ENCODE data around the gene NUDT3.
A peak's percentile ranks its signal among the peaks of the same experiment; 100 is the strongest.
"Not testable (repeated sequence)": the region's sequence is repeated elsewhere in the genome, so short reads cannot be mapped to it uniquely, and the experiment has no call there.

The NUDT3 gene

DNA sequence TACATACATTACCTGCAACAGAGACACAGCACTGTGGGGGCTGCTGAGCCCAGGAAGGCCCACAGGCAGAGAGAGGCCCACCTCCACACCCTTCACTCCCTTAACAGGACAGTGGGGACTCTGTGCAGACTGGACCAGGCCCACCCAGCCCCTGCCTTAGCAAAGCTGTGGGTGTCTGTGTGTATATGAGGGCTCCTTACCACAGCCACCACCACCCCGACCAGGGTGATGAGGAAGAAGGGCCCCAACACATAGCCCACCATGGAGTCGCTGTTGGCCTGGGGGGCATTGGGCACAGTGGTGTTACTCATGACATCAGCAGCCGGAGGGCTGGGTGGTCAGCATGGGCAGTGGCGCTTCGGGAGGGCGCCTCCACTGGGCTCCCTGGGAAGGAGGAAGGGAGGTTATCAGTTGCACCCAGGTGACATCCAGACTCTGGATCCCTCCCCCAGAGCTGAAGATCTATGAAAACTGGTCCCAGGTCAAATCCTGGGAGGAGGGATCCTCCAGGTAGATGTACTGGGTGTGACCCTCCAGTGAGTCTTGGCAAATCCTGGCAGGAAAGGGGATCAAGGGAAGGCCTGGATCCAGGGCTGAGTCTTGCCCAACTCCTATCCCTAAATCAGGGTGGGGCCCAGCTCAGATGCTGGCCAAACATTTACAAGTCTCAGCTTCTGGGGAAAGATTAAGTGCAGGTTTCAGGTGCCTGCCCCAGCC lies 144.8 kb downstream of the NUDT3 start:
- TF ChIP-seq, protein P1, sequence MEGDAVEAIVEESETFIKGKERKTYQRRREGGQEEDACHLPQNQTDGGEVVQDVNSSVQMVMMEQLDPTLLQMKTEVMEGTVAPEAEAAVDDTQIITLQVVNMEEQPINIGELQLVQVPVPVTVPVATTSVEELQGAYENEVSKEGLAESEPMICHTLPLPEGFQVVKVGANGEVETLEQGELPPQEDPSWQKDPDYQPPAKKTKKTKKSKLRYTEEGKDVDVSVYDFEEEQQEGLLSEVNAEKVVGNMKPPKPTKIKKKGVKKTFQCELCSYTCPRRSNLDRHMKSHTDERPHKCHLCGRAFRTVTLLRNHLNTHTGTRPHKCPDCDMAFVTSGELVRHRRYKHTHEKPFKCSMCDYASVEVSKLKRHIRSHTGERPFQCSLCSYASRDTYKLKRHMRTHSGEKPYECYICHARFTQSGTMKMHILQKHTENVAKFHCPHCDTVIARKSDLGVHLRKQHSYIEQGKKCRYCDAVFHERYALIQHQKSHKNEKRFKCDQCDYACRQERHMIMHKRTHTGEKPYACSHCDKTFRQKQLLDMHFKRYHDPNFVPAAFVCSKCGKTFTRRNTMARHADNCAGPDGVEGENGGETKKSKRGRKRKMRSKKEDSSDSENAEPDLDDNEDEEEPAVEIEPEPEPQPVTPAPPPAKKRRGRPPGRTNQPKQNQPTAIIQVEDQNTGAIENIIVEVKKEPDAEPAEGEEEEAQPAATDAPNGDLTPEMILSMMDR (IDR thresholded peaks at IDR 0.05) = no peak
- H3K4me1 Mint-ChIP-seq = peaks cover 38% of the 10 kb centered on the region
- no peak for DNase-seq
- H3K9me3 Mint-ChIP-seq = peaks cover 4% of the 10 kb centered on the region
- peak overlapping the region; percentile 85 for H3K27ac Mint-ChIP-seq
- peaks cover 4% of the 10 kb centered on the region for H3K27me3 Mint-ChIP-seq (ENCODE audit: low read depth, poor library complexity)
- peak overlapping the region; percentile 88 for H3K4me3 Mint-ChIP-seq
- H3K36me3 Mint-ChIP-seq (ENCODE audit: low read depth) = peaks cover 15% of the 10 kb centered on the region

DNA sequence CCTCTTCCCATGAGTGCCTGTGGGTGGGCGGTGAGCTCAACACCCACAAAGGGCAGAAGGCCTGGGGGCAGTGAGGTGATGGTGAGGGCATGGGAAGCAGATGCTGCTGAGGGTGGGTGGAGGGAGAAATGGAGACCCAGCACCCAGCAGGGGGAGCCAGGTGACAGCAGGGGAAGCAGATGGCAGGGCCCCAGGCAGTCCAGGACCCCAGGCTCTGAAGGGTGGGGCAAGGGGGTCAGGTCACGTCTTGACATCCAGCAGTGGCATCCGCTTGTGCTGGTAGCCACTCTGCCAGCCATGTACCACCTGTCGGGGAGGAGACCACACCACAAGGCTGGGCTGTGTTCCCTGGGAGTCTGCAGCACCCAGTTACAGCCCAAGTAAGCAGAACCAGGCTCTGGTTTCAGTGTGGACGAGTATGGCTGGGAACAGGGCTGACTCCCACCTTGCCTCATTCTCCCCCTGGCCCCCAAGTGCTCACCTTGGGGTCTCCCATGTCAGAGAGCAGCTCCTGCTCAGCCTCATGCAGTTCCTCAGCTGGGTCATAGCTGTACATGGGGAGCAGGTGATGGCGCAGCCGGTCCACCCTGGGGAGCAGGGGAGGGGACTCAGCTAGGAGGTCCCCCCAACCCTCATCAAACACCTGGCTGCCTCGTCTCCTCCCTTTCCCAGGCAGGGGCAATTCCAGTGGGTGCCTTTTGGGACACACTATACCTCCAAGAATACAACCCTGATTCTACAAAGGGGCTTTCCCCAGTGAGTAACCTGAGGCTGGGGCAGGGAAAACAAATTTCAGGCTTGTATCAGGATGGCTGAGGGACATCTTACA lies 145.7 kb downstream of the NUDT3 start:
- Mint-ChIP-seq H3K9me3 (no peaks in the 10 kb centered on the region), H3K4me1 (peaks cover 47% of the 10 kb centered on the region), H3K4me3 (no peak overlapping the region), H3K36me3 (ENCODE audit: low read depth) (peaks cover 24% of the 10 kb centered on the region), H3K27ac (peak overlapping the region; percentile 89), H3K27me3 (ENCODE audit: low read depth, poor library complexity) (peaks cover 4% of the 10 kb centered on the region)
- peak; percentile 58 for DNase-seq
- TF ChIP-seq, protein P1 (IDR thresholded peaks at IDR 0.05) = peak; percentile 39

DNA sequence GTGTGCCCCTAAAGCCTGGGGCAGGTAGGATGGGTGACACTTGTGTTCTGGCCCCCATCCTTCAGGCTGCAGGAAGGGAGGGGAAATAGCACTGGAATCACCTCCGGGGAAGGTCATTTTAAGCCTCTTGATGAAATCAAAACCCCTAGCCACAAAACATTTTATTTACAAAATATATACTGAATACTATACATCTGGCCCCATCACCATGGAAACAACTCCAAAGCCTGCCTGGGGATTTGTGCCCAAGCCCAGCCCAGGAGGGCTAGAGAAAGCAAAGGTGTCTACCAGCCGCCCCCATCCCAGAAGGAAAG lies 146.3 kb downstream of the NUDT3 start:
- peaks cover 52% of the 10 kb centered on the region for H3K4me1 Mint-ChIP-seq
- TF ChIP-seq, protein P1 (IDR thresholded peaks at IDR 0.05) = no peak
- no peaks in the 10 kb centered on the region for H3K9me3 Mint-ChIP-seq
- no peak for DNase-seq
- H3K36me3 Mint-ChIP-seq (ENCODE audit: low read depth) = peaks cover 30% of the 10 kb centered on the region
- H3K27me3 Mint-ChIP-seq (ENCODE audit: low read depth, poor library complexity) = peaks cover under 1% of the 10 kb centered on the region
- peak overlapping the region; percentile 71 for H3K27ac Mint-ChIP-seq
- no peak overlapping the region for H3K4me3 Mint-ChIP-seq

DNA sequence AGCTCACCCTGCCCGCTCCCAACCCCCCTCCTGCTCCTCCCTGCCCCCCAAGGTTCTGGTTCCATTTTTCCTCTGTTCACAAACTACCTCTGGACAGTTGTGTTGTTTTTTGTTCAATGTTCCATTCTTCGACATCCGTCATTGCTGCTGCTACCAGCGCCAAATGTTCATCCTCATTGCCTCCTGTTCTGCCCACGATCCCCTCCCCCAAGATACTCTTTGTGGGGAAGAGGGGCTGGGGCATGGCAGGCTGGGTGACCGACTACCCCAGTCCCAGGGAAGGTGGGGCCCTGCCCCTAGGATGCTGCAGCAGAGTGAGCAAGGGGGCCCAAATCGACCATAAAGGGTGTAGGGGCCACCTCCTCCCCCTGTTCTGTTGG lies 146.7 kb downstream of the NUDT3 start:
- Mint-ChIP-seq H3K4me1 (peaks cover 57% of the 10 kb centered on the region), H3K36me3 (ENCODE audit: low read depth) (peaks cover 34% of the 10 kb centered on the region)

DNA sequence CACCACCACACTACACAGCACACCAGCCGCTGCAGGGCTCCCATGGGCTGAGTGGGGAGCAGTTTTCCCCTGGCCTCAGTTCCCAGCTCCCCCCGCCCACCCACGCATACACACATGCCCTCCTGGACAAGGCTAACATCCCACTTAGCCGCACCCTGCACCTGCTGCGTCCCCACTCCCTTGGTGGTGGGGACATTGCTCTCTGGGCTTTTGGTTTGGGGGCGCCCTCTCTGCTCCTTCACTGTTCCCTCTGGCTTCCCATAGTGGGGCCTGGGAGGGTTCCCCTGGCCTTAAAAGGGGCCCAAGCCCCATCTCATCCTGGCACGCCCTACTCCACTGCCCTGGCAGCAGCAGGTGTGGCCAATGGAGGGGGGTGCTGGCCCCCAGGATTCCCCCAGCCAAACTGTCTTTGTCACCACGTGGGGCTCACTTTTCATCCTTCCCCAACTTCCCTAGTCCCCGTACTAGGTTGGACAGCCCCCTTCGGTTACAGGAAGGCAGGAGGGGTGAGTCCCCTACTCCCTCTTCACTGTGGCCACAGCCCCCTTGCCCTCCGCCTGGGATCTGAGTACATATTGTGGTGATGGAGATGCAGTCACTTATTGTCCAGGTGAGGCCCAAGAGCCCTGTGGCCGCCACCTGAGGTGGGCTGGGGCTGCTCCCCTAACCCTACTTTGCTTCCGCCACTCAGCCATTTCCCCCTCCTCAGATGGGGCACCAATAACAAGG lies 147.3 kb downstream of the NUDT3 start:
- not testable (repeated sequence) for H3K27me3 Mint-ChIP-seq (ENCODE audit: low read depth, poor library complexity); H3K4me3 Mint-ChIP-seq; H3K9me3 Mint-ChIP-seq; DNase-seq
- H3K36me3 Mint-ChIP-seq (ENCODE audit: low read depth) = peaks cover 40% of the 10 kb centered on the region
- H3K4me1 Mint-ChIP-seq = peaks cover 62% of the 10 kb centered on the region
- peak overlapping the region; percentile 46 for H3K27ac Mint-ChIP-seq

More for the DNA sequence above, 146.7 kb downstream of the NUDT3 start:
- H3K9me3 Mint-ChIP-seq; H3K27me3 Mint-ChIP-seq (ENCODE audit: low read depth, poor library complexity); DNase-seq; H3K4me3 Mint-ChIP-seq: not testable (repeated sequence)
- H3K27ac Mint-ChIP-seq = peak overlapping the region; percentile 46

DNA sequence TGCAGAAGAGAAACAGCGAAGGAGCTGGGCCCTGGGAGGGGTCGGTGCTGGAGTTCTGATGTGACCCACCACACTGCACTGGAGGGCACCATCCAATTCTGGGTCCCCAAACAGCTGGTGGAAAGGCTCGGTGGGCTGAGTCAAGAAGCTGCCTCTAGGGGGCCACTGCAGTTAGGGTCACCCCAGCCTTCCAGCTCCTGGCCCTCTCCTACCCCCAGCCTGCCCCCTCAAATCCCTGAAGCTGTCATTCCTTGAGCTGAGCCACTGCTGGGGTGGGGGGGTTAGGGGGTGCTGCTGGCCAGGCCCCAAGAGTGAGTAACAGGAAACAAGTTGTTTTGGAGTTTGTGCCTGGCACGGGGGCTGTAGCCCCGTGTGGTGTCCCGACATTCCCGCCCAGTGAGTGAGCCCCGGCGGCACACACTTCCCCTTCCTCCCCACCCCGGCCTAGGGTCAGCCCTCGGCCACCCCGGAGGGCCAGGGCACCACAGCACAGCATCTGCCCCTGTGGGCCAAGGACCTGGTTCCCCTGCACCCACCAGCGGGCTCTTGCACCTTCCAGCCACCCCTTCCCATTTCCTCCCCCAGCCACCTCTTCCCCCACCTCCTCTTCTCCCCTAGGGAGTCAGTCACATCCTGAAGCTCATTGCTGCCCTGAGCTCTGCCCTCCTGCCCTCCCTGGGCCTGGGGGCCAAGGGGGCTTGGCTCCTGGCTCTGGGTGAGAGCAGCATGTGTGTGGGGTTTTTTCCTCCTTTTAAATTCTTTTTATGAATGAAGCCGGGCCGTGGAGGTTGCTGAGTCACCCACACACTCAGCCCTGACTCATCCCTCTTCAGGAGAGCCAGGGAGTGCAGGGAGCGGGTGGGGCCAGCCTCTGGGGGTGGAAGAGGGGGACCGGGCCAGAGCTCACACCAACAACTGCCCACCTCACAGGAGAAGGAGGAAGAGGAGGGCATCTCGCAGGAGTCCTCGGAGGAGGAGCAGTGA lies 148.3 kb downstream of the NUDT3 start:
- no peaks in the 10 kb centered on the region for H3K9me3 Mint-ChIP-seq
- H3K27ac Mint-ChIP-seq = peak overlapping the region; percentile 75
- H3K4me3 Mint-ChIP-seq = no peak overlapping the region
- DNase-seq = no peak
- peaks cover 72% of the 10 kb centered on the region for H3K4me1 Mint-ChIP-seq
- peaks cover 41% of the 10 kb centered on the region for H3K36me3 Mint-ChIP-seq (ENCODE audit: low read depth)
- no peaks in the 10 kb centered on the region for H3K27me3 Mint-ChIP-seq (ENCODE audit: low read depth, poor library complexity)
- TF ChIP-seq, protein P1 (IDR thresholded peaks at IDR 0.05) = peak; percentile 25
